Stomach (tissue), 9 donors: Measurements from ENCODE around the gene HEMK1. TPM values are rescaled to one million over a fixed set of nuclear protein-coding genes. Genes with fewer than 3 reads are reported as not detected.

Source experiments
- DNase-seq, 2 donors: peaks; one replicate each; pipeline versions ENCODE4 v3.0.0 to v3.0.0-alpha.2; 2013 to 2019
- H3K27ac ChIP-seq, 5 donors: fragments of 200-600 bp in 4 of 5; sonication (generic) in 4 of 5; one replicate each; pipeline ENCODE4 v1.5.1; 2013 to 2019; ENCODE audit warnings: mild to moderate bottlenecking in 1 of 5, moderate library complexity in 1 of 5
- H3K27me3 ChIP-seq, 3 donors: fragments of 200-600 bp; sonication (generic); one replicate each; pipeline ENCODE4 v1.5.1; 2017 to 2019; ENCODE audit warnings: mixed run types in 1 of 3
- H3K36me3 ChIP-seq, 4 donors: fragments of 200-600 bp; sonication (generic); 1 replicate in 3 of 4; 2 replicates in 1 of 4; pipeline ENCODE4 v1.5.1; 2016 to 2019
- H3K4me1 ChIP-seq, 4 donors: fragments of 200-600 bp; sonication (generic); one replicate each; pipeline ENCODE4 v1.5.1; 2016 to 2019
- H3K4me3 ChIP-seq, 4 donors: fragments of 200-600 bp; sonication (generic) in 3 of 4; one replicate each; pipeline ENCODE4 v1.5.1; 2016 to 2019; ENCODE audit warnings: mild to moderate bottlenecking in 1 of 4
- H3K9me3 ChIP-seq, 4 donors: fragments of 200-600 bp; sonication (generic); one replicate each; pipeline ENCODE4 v1.5.1; 2016 to 2019
- CTCF ChIP-seq, 7 experiments: fragments of 450-650 bp in 4 of 7; fragments of 200-600 bp in 3 of 7; sonication (generic) in 3 of 7; IDR thresholded peaks; one replicate each; pipeline ENCODE4 v1.5.1; 2016 to 2019; ENCODE audit warnings: antibody characterized with exemption in 7 of 7, control low read depth in 2 of 7, mild to moderate bottlenecking in 1 of 7
- EP300 ChIP-seq: sonication (generic); formaldehyde crosslinking; IDR thresholded peaks from one replicate; pipeline ENCODE4 v1.6.1; 2017; ENCODE audit warnings: antibody characterized with exemption
- POLR2A ChIP-seq, 4 donors: fragments of 450-650 bp; IDR thresholded peaks; one replicate each; pipeline ENCODE4 v1.6.1; 2016; ENCODE audit warnings: antibody characterized with exemption in 4 of 4, control low read depth in 2 of 4, mild to moderate bottlenecking in 1 of 4, moderate library complexity in 1 of 4
- POLR2AphosphoS5 ChIP-seq, 3 donors: sonication (generic); formaldehyde crosslinking; IDR thresholded peaks; one replicate each; pipeline ENCODE4 v1.6.1; 2016; ENCODE audit warnings: antibody characterized with exemption in 3 of 3
- WGBS, 5 donors: extraction: QIAGEN DNeasy Blood & Tissue Kit in 3 of 5; methylation state at CpG; one replicate each; pipeline versions ENCODE4 v1.1.5 to v1.1.7; 2013 to 2018; 5-methylcytosine and 5-hydroxymethylcytosine counted together
- intact Hi-C: fragments of 100-400 bp; cut with DNase I; formaldehyde crosslinking; loops from one replicate; pipeline ENCODE4 v1.15.1; 2023; ENCODE audit warnings: low total_unique reads
- polyA plus RNA-seq, 3 donors: library from polyadenylated mRNA; stranded (reverse); fragments of 200-250 nt; gene quantifications; one replicate each; pipeline ENCODE4 v1.2.3, GENCODE V29; 2013
- total RNA-seq, 5 donors: library from RNA; depleted of rRNA; stranded (reverse); fragments of >200 nt; gene quantifications; one replicate each; pipeline versions ENCODE4 v1.1.0 to v1.2.3, GENCODE V29; 2014 to 2016
- donor health status: healthy with polysubstance abuse.
- donor health status: Bipolar disorder and iron deficiency.
- donor health status: healthy.

The HEMK1 gene
- total and polyA plus RNA-seq, 8 donors, result 5.8 to 24.8 (median 13.7) TPM

- no peak overlapping the region for H3K4me3 ChIP-seq
- DNase-seq, result no peak
- TF ChIP-seq POLR2AphosphoS5 (IDR thresholded peaks at IDR 0.05), result peak; percentile 9 to 43 (median 35)
- no peak for TF ChIP-seq CTCF (IDR thresholded peaks at IDR 0.05)
- no peak for TF ChIP-seq POLR2A (IDR thresholded peaks at IDR 0.05)
- no peak for TF ChIP-seq EP300
- peak overlapping the region in 4 of 5 donors; percentile 7 to 63 (median 16) for H3K27ac ChIP-seq
- H3K9me3 ChIP-seq, result no peaks in the 10 kb centered on the region
- intact Hi-C loops, result no loop called here
- peaks cover 0 to 9% (median 7%) of the 10 kb centered on the region in 4 donors for H3K4me1 ChIP-seq
- H3K27me3 ChIP-seq, result no peaks in the 10 kb centered on the region
- 78 to 91% (median 88%) methylated on average over 3 to 6 of the region's 6 CpGs for WGBS, 5 donors
- H3K36me3 ChIP-seq, result peaks cover 0 to 62% (median 54%) of the 10 kb centered on the region in 4 donors
These were observed 14.6 kb downstream of the HEMK1 start for GRCh38 chr3:50583897-50584296.

- H3K27ac ChIP-seq, result peak overlapping the region in 2 of 5 donors; percentile 7 to 63
- H3K36me3 ChIP-seq, result peaks cover 0 to 57% (median 49%) of the 10 kb centered on the region in 4 donors
- H3K9me3 ChIP-seq, result no peaks in the 10 kb centered on the region
- WGBS, 5 donors, result 71 to 84% (median 77%) methylated on average over 2 of the region's 2 CpGs
- no peak for DNase-seq
- no peaks in the 10 kb centered on the region for H3K27me3 ChIP-seq
- intact Hi-C loops, result no loop called here
- no peak for TF ChIP-seq POLR2AphosphoS5 (IDR thresholded peaks at IDR 0.05)
- no peak for TF ChIP-seq CTCF (IDR thresholded peaks at IDR 0.05)
- TF ChIP-seq POLR2A (IDR thresholded peaks at IDR 0.05), result no peak
- TF ChIP-seq EP300, result no peak
- no peak overlapping the region for H3K4me3 ChIP-seq
- H3K4me1 ChIP-seq, result peaks cover 0 to 14% (median 7%) of the 10 kb centered on the region in 4 donors
These were observed 15.1 kb downstream of the HEMK1 start for GRCh38 chr3:50584391-50584790.

- H3K4me1 ChIP-seq, result peaks cover 0 to 31% (median 14%) of the 10 kb centered on the region in 4 donors
- WGBS, 5 donors, result 81 to 87% (median 87%) methylated on average over 5 to 6 of the region's 6 CpGs
- no peaks in the 10 kb centered on the region for H3K27me3 ChIP-seq
- peaks cover 0 to 40% (median 31%) of the 10 kb centered on the region in 4 donors for H3K36me3 ChIP-seq
- no peak overlapping the region for H3K4me3 ChIP-seq
- TF ChIP-seq POLR2A (IDR thresholded peaks at IDR 0.05) (no peak), CTCF (IDR thresholded peaks at IDR 0.05) (no peak), POLR2AphosphoS5 (IDR thresholded peaks at IDR 0.05) (no peak), EP300 (no peak)
- no peak for DNase-seq
- intact Hi-C loops, result no loop called here
- no peak overlapping the region for H3K27ac ChIP-seq
- no peaks in the 10 kb centered on the region for H3K9me3 ChIP-seq
These were observed 16.8 kb downstream of the HEMK1 start for GRCh38 chr3:50585919-50586762.

GRCh38 chr3:50586763-50587070 is 17.4 kb downstream of the HEMK1 start:
- H3K27ac ChIP-seq, result no peak overlapping the region
- intact Hi-C loops, result no loop called here
- DNase-seq, result no peak
- TF ChIP-seq POLR2AphosphoS5 (IDR thresholded peaks at IDR 0.05) (no peak), EP300 (no peak), CTCF (IDR thresholded peaks at IDR 0.05) (no peak), POLR2A (IDR thresholded peaks at IDR 0.05) (no peak)
- H3K9me3 ChIP-seq, result no peaks in the 10 kb centered on the region
- 68 to 86% (median 71%) methylated on average over 3 of the region's 3 CpGs for WGBS, 5 donors
- H3K36me3 ChIP-seq, result peaks cover 0 to 34% (median 26%) of the 10 kb centered on the region in 4 donors
- H3K4me3 ChIP-seq, result no peak overlapping the region
- no peaks in the 10 kb centered on the region for H3K27me3 ChIP-seq
- peaks cover 0 to 37% (median 17%) of the 10 kb centered on the region in 4 donors for H3K4me1 ChIP-seq
